ENCODE measurements around the gene MAEA. TPM values are rescaled to one million over a fixed set of nuclear protein-coding genes. Genes with fewer than 3 reads are reported as not detected.

The MAEA gene
- total RNA-seq, 1 experiment from 2014 or later = 30.2 TPM

DNA sequence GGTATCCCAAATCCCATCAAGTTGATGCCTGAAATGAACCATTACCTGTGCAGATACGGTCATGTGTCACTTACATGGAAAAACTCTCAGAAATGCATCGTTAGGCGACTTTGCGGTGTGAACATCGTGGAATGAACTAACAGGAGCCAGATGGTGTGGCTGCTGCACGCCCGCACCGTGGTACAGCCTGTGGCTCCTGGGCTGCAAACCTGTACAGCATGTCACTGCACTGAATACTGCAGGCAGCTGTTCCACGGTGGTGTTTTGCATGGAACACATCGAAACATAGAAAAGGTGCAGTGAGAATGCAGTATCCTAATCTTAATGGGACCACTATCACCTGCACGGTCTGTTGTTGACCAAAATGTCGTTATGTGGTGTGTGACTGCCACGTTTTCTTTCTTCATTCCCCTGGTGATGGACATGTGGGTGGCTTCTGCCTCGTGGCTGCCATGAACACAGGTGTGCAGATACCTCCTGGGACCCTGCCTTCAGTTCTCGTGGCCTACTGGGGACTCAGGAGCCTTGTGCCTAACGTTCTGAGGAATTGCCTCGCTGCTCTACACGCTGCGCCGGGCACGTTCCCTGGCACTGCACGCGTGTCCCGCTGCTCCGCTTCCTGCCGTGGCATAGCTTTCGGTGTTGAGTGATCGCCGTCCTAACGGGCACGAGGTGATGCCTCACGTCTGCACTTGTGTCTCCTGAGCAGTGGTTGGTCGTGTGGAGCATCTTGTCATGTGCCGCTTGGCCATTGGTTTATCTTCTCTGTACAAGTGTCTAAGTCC, 18.5 kb downstream of the MAEA start:
- H3K9me3 ChIP-seq = no peaks in the 10 kb centered on the region
- no peak for DNase-seq
- peaks cover 4% of the 10 kb centered on the region for H3K36me3 ChIP-seq
- no peaks in the 10 kb centered on the region for H3K27me3 ChIP-seq
- H3K4me3 ChIP-seq = no peak overlapping the region

- H3K36me3 ChIP-seq = peaks cover 11% of the 10 kb centered on the region
- no peaks in the 10 kb centered on the region for H3K9me3 ChIP-seq
- H3K4me3 ChIP-seq = no peak overlapping the region
- no peaks in the 10 kb centered on the region for H3K27me3 ChIP-seq
- no peak for DNase-seq
Measured at GRCh38 chr4:1309261-1310010, 19.7 kb downstream of the MAEA start.

DNA sequence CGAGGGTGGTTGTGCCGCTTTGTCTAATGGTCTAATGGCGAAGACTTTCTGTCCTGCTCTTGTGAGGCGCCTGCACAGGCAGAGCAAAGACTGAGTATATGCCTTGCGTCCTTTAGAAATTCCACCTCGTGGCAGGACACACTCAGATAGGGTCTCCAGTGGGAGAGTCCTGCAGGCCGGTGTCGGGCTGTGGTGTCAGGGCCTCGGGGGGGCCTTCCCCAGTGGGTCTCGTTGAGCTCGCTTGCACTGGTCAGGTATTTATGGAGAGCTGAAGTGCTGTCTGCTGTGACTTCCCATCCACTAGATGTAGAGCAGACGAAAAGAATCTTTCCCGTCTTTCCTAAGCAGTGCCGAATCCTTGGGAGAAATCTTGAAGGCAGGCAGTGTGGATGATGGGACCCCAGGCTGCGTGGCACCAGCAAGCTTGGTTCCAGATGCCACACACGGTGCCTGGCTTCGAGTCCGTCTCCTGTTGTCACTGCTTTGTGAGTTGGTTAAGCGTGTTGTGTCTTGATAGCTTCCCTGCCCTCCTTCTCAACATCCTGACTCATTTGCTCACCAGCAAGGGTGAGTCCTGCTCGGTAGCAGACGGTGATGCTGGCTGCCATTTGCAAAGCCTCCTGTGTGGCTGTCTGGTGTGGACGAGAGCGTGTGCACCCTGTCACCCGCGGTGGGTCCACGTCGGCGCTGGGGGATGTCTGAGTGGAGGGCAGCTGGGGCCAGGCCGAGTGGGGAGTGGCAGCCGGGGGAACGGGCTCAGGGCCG, 20.5 kb downstream of the MAEA start:
- DNase-seq = no peak
- no peaks in the 10 kb centered on the region for H3K9me3 ChIP-seq
- no peaks in the 10 kb centered on the region for H3K27me3 ChIP-seq
- H3K36me3 ChIP-seq = peaks cover 11% of the 10 kb centered on the region
- H3K4me3 ChIP-seq = no peak overlapping the region

DNA sequence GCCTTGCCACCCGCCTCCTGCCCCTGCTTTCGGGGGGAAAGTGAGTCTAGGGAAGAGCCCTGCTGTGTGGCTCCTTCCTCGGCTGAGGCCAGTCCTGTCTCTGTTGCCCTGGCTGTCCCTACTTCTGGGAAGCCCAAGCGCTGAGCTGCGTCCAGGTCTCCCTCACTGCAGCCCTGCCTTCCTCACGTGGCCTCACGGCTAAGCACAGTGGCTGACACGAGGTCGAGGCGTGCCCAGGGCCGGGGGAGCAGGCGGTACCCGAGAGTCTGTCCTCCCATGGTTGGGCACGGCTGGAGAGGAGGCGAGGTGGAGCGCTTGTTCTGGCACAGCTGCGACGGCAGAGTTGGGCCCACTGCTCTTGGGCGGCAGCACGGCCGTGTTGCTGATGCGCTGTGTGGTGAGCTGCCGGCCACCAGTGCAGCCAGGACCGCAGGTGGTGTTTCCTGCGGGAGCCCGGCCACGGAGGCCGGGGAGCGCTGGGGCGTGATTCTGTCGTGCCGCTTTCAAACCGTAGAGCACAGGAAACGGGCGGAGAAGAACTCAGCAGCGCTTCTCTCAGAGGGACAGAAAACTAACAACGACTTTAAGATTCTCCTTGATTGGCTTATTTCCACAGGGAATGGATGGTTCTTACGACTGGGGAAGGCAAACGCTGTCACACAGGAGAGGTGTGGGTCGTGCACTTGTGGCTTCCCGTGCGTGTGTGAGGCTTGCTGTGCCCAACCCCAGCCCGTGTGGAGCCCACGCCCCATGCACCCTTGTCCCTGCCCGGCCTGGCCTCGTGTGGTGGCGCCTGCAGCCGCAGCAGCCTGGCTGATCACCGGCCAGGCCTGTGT, 21.3 kb downstream of the MAEA start:
- H3K9me3 ChIP-seq = no peaks in the 10 kb centered on the region
- no peaks in the 10 kb centered on the region for H3K27me3 ChIP-seq
- no peak overlapping the region for H3K4me3 ChIP-seq
- no peak for DNase-seq
- H3K36me3 ChIP-seq = peaks cover 11% of the 10 kb centered on the region

DNA sequence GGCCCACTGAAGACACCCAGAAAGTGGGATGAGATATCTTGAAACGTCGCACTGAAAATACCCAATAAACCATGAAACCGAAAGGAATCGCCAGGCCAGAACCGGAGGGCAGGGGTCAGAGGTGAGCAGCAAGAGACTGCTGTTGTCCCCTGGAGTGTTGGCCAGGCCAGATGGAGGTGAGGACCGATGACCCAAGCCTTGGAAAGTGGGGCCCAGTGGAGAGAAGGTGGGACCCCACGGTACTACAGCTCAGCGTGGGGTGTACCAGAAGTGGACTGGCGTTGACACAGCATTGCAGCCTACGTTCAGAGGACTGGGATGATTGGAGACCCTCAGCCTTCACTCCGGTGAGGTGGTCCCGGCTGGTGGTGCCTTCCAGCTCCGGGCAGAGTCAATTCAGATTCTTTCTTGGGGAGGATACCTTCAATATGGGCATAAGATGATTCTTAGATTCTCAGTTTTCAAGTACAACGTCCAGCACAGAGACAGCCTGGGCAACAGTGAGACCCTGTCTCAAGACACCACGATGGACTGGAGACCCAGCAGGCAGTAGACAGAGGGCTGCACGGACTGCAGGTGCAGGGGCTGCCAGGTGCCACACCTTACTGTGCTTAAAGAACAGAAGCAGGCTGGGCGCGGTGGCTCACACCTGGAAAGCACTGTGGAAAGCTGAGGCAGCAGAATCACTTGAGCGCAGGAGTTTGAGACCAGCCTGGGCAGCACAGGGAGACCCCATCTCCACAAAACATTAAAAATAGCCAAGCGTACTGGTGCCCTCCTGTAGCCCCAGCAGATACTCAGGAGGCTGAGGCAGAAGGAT, 23.3 kb downstream of the MAEA start:
- no peaks in the 10 kb centered on the region for H3K27me3 ChIP-seq
- DNase-seq = no peak
- no peak overlapping the region for H3K4me3 ChIP-seq

DNA sequence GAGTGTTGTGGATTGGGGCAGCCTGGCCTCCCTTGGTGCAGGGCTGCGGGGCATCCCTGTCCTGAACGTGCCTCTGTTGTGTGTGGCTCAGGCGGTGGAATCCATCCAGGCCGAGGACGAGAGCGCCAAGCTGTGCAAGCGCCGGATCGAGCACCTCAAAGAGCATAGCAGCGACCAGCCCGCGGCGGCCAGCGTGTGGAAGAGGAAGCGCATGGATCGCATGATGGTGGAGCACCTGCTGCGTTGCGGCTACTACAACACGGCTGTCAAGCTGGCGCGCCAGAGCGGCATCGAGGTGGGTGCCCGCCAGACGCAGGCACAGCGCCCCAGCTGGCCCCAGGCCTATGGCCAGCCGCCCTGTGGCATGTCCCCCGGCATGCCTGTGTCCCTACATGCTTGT, 25.6 kb downstream of the MAEA start:
- no peak for DNase-seq
- peaks cover 11% of the 10 kb centered on the region for H3K36me3 ChIP-seq
- H3K9me3 ChIP-seq = no peaks in the 10 kb centered on the region
- no peaks in the 10 kb centered on the region for H3K27me3 ChIP-seq
- H3K4me3 ChIP-seq = no peak overlapping the region

More for the DNA sequence above, 23.3 kb downstream of the MAEA start:
- H3K36me3 ChIP-seq = peaks cover 11% of the 10 kb centered on the region
- H3K9me3 ChIP-seq = no peaks in the 10 kb centered on the region

GRCh38 chr4:1315836-1316536, 26.3 kb downstream of the MAEA start:
- Histone ChIP-seq H3K9me3 (no peaks in the 10 kb centered on the region), H3K4me3 (no peak overlapping the region), H3K36me3 (peaks cover 11% of the 10 kb centered on the region), H3K27me3 (no peaks in the 10 kb centered on the region)
- no peak for DNase-seq

DNA sequence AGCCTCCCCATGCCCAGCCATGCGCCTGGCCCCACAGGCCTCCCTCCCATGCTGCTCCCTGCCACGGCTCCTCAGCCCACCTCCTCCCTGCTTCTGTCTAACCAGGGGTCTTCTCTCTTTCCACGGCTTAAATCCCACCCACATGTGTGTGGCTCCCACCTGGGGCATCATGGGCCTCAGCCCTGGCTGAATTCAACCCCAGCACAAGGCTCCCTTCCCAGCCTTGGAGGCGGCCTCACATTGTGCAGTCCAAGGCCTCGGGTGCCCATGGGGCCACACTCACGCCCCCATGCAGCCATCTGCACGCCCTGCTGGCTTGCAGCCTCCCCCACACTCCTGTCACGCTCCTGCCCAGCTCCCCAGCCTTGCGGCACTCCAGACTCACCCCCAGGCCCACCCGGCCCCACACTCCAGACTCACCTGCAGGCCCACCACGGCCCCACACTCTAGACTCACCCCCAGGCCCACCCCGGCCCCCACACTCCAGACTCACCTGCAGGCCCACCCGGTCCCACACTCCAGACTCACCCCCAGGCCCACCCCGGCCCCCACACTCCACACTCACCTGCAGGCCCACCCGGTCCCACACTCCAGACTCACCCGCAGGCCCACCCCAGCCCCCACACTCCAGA, 27.0 kb downstream of the MAEA start:
- no peak for DNase-seq
- Histone ChIP-seq H3K27me3 (no peaks in the 10 kb centered on the region), H3K36me3 (peaks cover 11% of the 10 kb centered on the region), H3K4me3 (no peak overlapping the region), H3K9me3 (no peaks in the 10 kb centered on the region)

DNA sequence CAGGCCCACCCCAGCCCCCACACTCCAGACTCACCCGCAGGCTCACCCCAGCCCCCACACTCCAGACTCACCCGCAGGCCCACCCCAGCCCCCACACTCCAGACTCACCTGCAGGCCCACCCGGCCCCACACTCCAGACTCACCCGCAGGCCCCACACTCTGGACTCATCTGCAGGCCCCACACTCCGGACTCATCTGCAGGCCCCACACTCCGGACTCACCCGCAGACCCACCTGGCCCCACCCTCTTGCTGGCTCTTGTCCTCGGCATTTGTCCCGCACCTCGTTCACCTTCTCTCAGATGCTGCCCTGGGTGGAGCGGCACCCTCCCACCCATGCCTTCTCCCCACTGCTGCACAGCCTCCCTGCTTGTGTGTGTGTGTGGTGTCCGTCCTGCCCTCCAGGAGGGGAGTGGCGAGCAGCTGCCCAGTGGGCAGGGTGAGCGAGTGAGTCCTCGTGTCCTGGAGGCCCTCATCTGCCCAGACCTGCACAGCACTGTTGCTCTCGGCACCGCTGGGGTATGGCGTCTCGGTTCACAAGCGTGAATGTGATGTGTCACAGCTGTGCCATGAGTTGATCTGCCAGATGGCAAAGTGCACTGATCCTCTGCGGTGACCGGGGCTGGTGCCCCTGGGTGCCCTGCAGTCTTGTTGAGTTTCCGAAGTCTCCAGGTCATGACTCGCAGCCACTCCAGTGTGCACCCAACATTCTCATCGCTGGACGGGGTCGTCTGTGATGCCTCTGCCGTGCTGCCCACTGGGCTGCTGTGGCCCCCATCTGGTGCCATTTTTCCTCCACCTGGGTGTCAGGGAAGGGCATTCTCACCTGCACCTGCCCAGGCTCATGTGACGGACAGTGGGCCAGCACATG, 27.7 kb downstream of the MAEA start:
- no peak overlapping the region for H3K4me3 ChIP-seq
- H3K27me3 ChIP-seq = no peaks in the 10 kb centered on the region
- no peaks in the 10 kb centered on the region for H3K9me3 ChIP-seq
- no peak for DNase-seq
- peaks cover 17% of the 10 kb centered on the region for H3K36me3 ChIP-seq

DNA sequence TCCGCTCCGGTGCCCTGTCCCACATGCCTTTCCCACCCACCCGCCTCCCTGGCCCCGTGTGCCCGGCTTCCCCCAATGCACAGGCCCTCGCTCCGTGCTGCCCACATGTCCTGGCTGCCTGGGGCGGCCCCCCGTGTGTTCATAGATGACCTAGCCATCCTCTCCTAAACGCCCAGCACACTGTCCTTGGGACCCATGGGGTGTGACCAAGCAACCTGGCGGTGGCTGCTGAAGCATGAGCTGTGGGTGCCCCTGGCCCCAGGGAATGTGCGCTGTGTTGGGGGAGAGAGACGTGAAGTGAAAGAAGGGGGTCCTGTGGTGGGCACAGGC, 28.3 kb downstream of the MAEA start:
- peaks cover 17% of the 10 kb centered on the region for H3K36me3 ChIP-seq
- no peak for DNase-seq
- no peaks in the 10 kb centered on the region for H3K27me3 ChIP-seq
- H3K9me3 ChIP-seq = no peaks in the 10 kb centered on the region
- no peak overlapping the region for H3K4me3 ChIP-seq

- Histone ChIP-seq H3K4me3 (no peak overlapping the region), H3K9me3 (peaks cover 3% of the 10 kb centered on the region; the same call in 1 of the 2 replicates), H3K27me3 (no peaks in the 10 kb centered on the region), H3K36me3 (peaks cover 18% of the 10 kb centered on the region)
- no peak for DNase-seq
Measured at GRCh38 chr4:1318488-1319213, 29.0 kb downstream of the MAEA start.

DNA sequence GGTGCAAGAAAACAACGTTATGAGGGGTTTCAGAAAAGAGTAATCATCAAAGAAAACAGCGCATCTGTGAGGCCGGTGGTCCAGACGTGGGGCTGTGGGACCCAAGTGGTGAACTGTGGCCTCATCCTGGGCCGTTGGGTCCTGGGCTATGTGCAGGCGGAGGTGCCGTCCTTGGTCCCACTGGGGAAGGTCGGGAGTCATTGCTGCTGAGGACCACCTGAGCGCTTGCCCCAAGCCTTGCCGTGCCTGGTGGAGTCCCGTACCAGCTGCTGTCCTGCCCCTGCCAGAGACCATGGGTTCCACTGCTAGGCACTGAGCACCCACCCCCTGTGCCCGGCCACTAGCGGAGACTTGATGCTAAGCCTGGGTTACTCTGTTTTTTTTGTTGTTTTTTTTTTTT, 31.8 kb downstream of the MAEA start:
- DNase-seq = no peak
- Histone ChIP-seq H3K4me3 (no peak overlapping the region), H3K9me3 (peaks cover 3% of the 10 kb centered on the region; the same call in 1 of the 2 replicates), H3K27me3 (no peaks in the 10 kb centered on the region), H3K36me3 (peaks cover 19% of the 10 kb centered on the region)

DNA sequence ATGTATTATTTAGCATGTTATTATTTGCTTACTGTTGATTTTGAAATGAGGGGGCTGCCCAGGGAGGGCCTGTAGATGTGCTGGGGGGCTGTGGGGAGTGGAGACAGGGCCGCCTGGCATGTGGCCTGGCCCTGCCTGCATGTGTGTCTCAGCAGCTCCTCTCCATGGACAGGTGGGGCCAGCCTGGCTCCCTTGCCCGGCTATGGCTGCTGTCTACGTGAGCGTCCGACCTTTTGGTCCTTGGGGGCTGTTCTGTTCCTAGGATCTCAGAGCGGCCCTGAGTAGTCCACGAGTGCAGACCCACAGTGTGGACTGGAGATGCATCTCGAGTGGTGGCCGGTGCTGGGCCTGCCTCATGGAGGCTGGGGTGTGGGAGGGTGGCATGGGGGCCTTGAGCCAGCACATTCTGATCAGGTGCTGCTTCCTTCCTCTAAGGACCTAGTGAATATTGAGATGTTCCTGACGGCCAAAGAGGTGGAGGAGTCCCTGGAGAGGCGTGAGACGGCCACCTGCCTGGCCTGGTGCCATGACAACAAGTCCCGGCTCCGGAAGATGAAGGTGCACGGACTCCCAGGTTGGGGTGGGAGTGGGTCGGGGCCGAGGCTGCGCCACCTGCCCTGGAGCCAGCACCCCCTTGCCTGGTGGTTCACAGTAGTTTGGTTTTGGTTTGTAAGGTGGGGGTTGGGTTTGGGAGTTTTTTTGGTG, 32.4 kb downstream of the MAEA start:
- no peak overlapping the region for H3K4me3 ChIP-seq
- no peak for DNase-seq

More for the DNA sequence above, 32.4 kb downstream of the MAEA start:
- Histone ChIP-seq H3K36me3 (peaks cover 19% of the 10 kb centered on the region), H3K27me3 (no peaks in the 10 kb centered on the region), H3K9me3 (peaks cover 3% of the 10 kb centered on the region; the same call in 1 of the 2 replicates)
